GM18502 (cell line): Measurements from ENCODE around the gene PNCK.

ENCODE experiments used
- ATAC-seq: cut with Tn5 transposase; IDR thresholded peaks from one replicate; pipeline ENCODE4 v1.9.1; 2021; ENCODE audit warnings: mild to moderate bottlenecking; ENCODE audit not compliant: unreplicated experiment, poor library complexity

The PNCK gene

GRCh38 chrX:153633048-153633447 is 40.6 kb downstream of the PNCK start:
- no peak for ATAC-seq

- no peak for ATAC-seq
Measured at GRCh38 chrX:153632595-153632946, 41.0 kb downstream of the PNCK start.

GRCh38 chrX:153631907-153632594 is 41.6 kb downstream of the PNCK start:
- no peak for ATAC-seq

- no peak for ATAC-seq
Measured at GRCh38 chrX:153631346-153631745, 42.3 kb downstream of the PNCK start.

- ATAC-seq: no peak
Measured at GRCh38 chrX:153628665-153629064, 44.9 kb downstream of the PNCK start.

GRCh38 chrX:153628129-153628528 is 45.5 kb downstream of the PNCK start:
- ATAC-seq: no peak

- no peak for ATAC-seq
Measured at GRCh38 chrX:153627675-153628111, 45.9 kb downstream of the PNCK start.

- no peak for ATAC-seq
Measured at GRCh38 chrX:153626863-153627674, 46.5 kb downstream of the PNCK start.

- ATAC-seq: no peak
Measured at GRCh38 chrX:153626025-153626633, 47.5 kb downstream of the PNCK start.

GRCh38 chrX:153625271-153626024 is 48.2 kb downstream of the PNCK start:
- no peak for ATAC-seq

- ATAC-seq: no peak
Measured at GRCh38 chrX:153624196-153625091, 49.2 kb downstream of the PNCK start.

GRCh38 chrX:153623310-153624029 is 50.1 kb downstream of the PNCK start:
- ATAC-seq: no peak

GRCh38 chrX:153622661-153623309 is 50.8 kb downstream of the PNCK start:
- ATAC-seq: no peak

GRCh38 chrX:153621949-153622598 is 51.5 kb downstream of the PNCK start:
- no peak for ATAC-seq

GRCh38 chrX:153620576-153620975 is 53.0 kb downstream of the PNCK start:
- ATAC-seq: no peak
